Thoracic aorta (tissue), 2 donors: ENCODE data around the gene SLC22A23. TPM values are rescaled to one million over a fixed set of nuclear protein-coding genes. Genes with fewer than 3 reads are reported as not detected.

Experiments used
- ATAC-seq: fragments of 150-250 bp; one replicate; pipeline ENCODE4 v1.8.0; 2017; ENCODE audit warnings: low read depth; ENCODE audit not compliant: insufficient number of reproducible peaks, low FRiP score
- DNase-seq: peaks from one replicate; pipeline ENCODE4 v3.0.0-alpha.2; 2020; ENCODE audit warnings: low spot score
- H3K27ac ChIP-seq, 2 donors: fragments of 200-600 bp; sonication (generic); 1 replicate in 1 of 2; 2 replicates in 1 of 2; pipeline ENCODE4 v1.5.1; 2016; ENCODE audit warnings: mild to moderate bottlenecking in 2 of 2, moderate library complexity in 2 of 2
- H3K27me3 ChIP-seq: fragments of 200-600 bp; sonication (generic); replicated peaks from 2 replicates; pipeline ENCODE4 v1.6.0; 2016; ENCODE audit warnings: mild to moderate bottlenecking; ENCODE audit not compliant: insufficient read depth
- H3K36me3 ChIP-seq: fragments of 200-600 bp; sonication (generic); one replicate; pipeline ENCODE4 v1.5.1; 2016
- H3K4me1 ChIP-seq, 2 donors: fragments of 200-600 bp; sonication (generic); 1 replicate in 1 of 2; 2 replicates in 1 of 2; pipeline versions ENCODE4 v1.5.1 to v1.6.0; 2016; ENCODE audit warnings: low read depth in 2 of 2, mild to moderate bottlenecking in 1 of 2; ENCODE audit not compliant: control insufficient read depth in 1 of 2
- H3K4me3 ChIP-seq: fragments of 200-600 bp; sonication (generic); 2 replicates; pipeline ENCODE4 v1.5.1; 2016; ENCODE audit warnings: mild to moderate bottlenecking
- H3K9me3 ChIP-seq: fragments of 200-600 bp; sonication (generic); 2 replicates; pipeline ENCODE4 v1.5.1; 2016
- CTCF ChIP-seq: fragments of 200-600 bp; sonication (generic); IDR thresholded peaks from one replicate; pipeline ENCODE4 v1.5.1; 2019; ENCODE audit warnings: antibody characterized with exemption
- total RNA-seq, 2 donors: library from RNA; depleted of rRNA; stranded (reverse); fragments of >200 nt; gene quantifications; one replicate each; pipeline versions ENCODE4 v1.1.0 to v1.2.3, GENCODE V29; 2016

SLC22A23 gene
- total RNA-seq, 2 donors from 2014 or later = 5.1 to 9.7 TPM

- Histone ChIP-seq H3K9me3 (no peaks in the 10 kb centered on the region), H3K4me3 (no peak overlapping the region), H3K27me3 (no peaks in the 10 kb centered on the region), H3K27ac (no peak overlapping the region), H3K36me3 (no peaks in the 10 kb centered on the region), H3K4me1 (no peaks in the 10 kb centered on the region)
- DNase-seq = no peak
- no peak for TF ChIP-seq CTCF
- no peak for ATAC-seq
Measured at GRCh38 chr6:3288711-3289663, 167.9 kb downstream of the SLC22A23 start.

GRCh38 chr6:3287976-3288707 lies 168.7 kb downstream of the SLC22A23 start:
- Histone ChIP-seq H3K27ac (no peak overlapping the region), H3K9me3 (no peaks in the 10 kb centered on the region), H3K36me3 (no peaks in the 10 kb centered on the region), H3K4me1 (peaks cover 0 to 2% of the 10 kb centered on the region in 2 donors), H3K27me3 (no peaks in the 10 kb centered on the region), H3K4me3 (no peak overlapping the region)
- no peak for TF ChIP-seq CTCF
- ATAC-seq (no peak), DNase-seq (no peak)

GRCh38 chr6:3287308-3287707 lies 169.5 kb downstream of the SLC22A23 start:
- no peaks in the 10 kb centered on the region for H3K27me3 ChIP-seq
- H3K4me3 ChIP-seq = no peak overlapping the region
- no peak overlapping the region for H3K27ac ChIP-seq
- DNase-seq (no peak), ATAC-seq (no peak)
- no peak for TF ChIP-seq CTCF
- H3K36me3 ChIP-seq = no peaks in the 10 kb centered on the region
- no peaks in the 10 kb centered on the region for H3K9me3 ChIP-seq
- peaks cover 4 to 11% of the 10 kb centered on the region in 2 donors for H3K4me1 ChIP-seq

- no peaks in the 10 kb centered on the region for H3K36me3 ChIP-seq
- ATAC-seq (no peak), DNase-seq (no peak)
- H3K27me3 ChIP-seq = no peaks in the 10 kb centered on the region
- H3K27ac ChIP-seq = no peak overlapping the region
- no peak for TF ChIP-seq CTCF
- no peaks in the 10 kb centered on the region for H3K9me3 ChIP-seq
- H3K4me3 ChIP-seq = no peak overlapping the region
- peaks cover 9 to 17% of the 10 kb centered on the region in 2 donors for H3K4me1 ChIP-seq
Measured at GRCh38 chr6:3286641-3287171, 170.1 kb downstream of the SLC22A23 start.

GRCh38 chr6:3285732-3286131 lies 171.1 kb downstream of the SLC22A23 start:
- ATAC-seq (no peak), DNase-seq (no peak)
- H3K36me3 ChIP-seq = no peaks in the 10 kb centered on the region
- H3K9me3 ChIP-seq = no peaks in the 10 kb centered on the region
- H3K4me1 ChIP-seq = peaks cover 9 to 26% of the 10 kb centered on the region in 2 donors
- no peak overlapping the region for H3K4me3 ChIP-seq
- no peak for TF ChIP-seq CTCF
- H3K27me3 ChIP-seq = no peaks in the 10 kb centered on the region
- H3K27ac ChIP-seq = no peak overlapping the region
